CD4-positive, alpha-beta T cell treated with Interleukin-2 at 100 ng/mL for 4 hours (primary cell): ENCODE results near the gene NKAPL.
A peak's percentile ranks its signal among the peaks of the same experiment; 100 is the strongest.

Experiments
- DNase-seq: peaks from one replicate; pipeline ENCODE4 v3.0.0-alpha.2; 2020; ENCODE audit warnings: low spot score

NKAPL gene

GRCh38 chr6:28245206-28245941, 13.7 kb upstream of the NKAPL start:
- no peak for DNase-seq

- DNase-seq, result no peak
Observed at GRCh38 chr6:28248916-28249315, 10.2 kb upstream of the NKAPL start.

GRCh38 chr6:28250747-28251146, 8.3 kb upstream of the NKAPL start:
- no peak for DNase-seq

- peak; percentile 25 for DNase-seq
Observed at GRCh38 chr6:28251661-28252008, 7.5 kb upstream of the NKAPL start.

- peak; percentile 92 for DNase-seq
Observed at GRCh38 chr6:28252009-28252975, 6.8 kb upstream of the NKAPL start, which contains the start of gene ZKSCAN4. ZKSCAN4 (minus strand) TSS chr6:28252269; CDS start chr6:28251980, 289 bp downstream.

- DNase-seq, result no peak
Observed at GRCh38 chr6:28254121-28254519, 5.0 kb upstream of the NKAPL start.

GRCh38 chr6:28257042-28257441, 2.1 kb upstream of the NKAPL start:
- no peak for DNase-seq

- DNase-seq, result no peak
Observed at GRCh38 chr6:28263922-28264321, 4.8 kb downstream of the NKAPL start.

- DNase-seq, result no peak
Observed at GRCh38 chr6:28264834-28265401, 5.8 kb downstream of the NKAPL start.

GRCh38 chr6:28266563-28266961, 7.5 kb downstream of the NKAPL start:
- DNase-seq, result no peak

- peak; percentile 93 for DNase-seq
Observed at GRCh38 chr6:28266962-28267694, 8.0 kb downstream of the NKAPL start, which contains the start of gene ZSCAN26. ZSCAN26 (plus strand) TSS chr6:28267143; CDS start chr6:28271920, 4,777 bp downstream.

- no peak for DNase-seq
Observed at GRCh38 chr6:28267695-28268059, 8.6 kb downstream of the NKAPL start.

- peak; percentile 22 for DNase-seq
Observed at GRCh38 chr6:28269492-28269891, 10.4 kb downstream of the NKAPL start.

- DNase-seq, result no peak
Observed at GRCh38 chr6:28274888-28275287, 15.8 kb downstream of the NKAPL start.

GRCh38 chr6:28277746-28278145, 18.6 kb downstream of the NKAPL start:
- DNase-seq, result no peak

- no peak for DNase-seq
Observed at GRCh38 chr6:28280595-28281287, 21.6 kb downstream of the NKAPL start.

- peak; percentile 36 for DNase-seq
Observed at GRCh38 chr6:28281288-28282064, 22.4 kb downstream of the NKAPL start, which contains the start of gene PGBD1. PGBD1 (plus strand) TSS chr6:28281572; CDS start chr6:28283814, 2,242 bp downstream.

GRCh38 chr6:28282926-28283325, 23.8 kb downstream of the NKAPL start:
- DNase-seq, result no peak

- DNase-seq, result no peak
Observed at GRCh38 chr6:28291573-28291972, 32.5 kb downstream of the NKAPL start.

GRCh38 chr6:28295326-28295725, 36.2 kb downstream of the NKAPL start:
- no peak for DNase-seq
